ENCODE data around the gene HP.

Gene HP

DNA sequence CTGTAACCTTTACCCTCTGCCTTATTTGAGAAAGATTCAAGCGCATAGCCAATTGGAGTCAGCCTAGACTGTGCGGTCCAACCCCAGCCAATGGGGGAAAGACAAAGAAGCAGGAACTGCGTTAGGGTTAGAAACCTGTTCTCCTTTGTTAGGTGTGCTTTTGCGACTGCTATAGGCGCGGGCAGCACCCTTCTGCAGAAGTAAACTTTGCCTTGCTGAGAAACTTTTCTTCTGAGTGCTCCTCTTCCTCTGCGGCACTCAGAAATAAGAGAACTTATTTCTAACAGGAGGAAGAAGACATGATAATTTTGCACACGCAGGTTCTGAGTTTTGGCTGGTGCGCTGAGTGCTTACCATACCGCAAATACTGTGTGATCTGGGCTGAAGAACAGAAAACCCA is 30.1 kb downstream of the HP start:
- H3K4me3 ChIP-seq (ENCODE audit: low read length in 2 of 2): no peak overlapping the region
- no peaks in the 10 kb centered on the region for H3K79me1 ChIP-seq (ENCODE audit: low read depth, low read length)
- DNase-seq (ENCODE audit: low spot score): no peak
- no peak overlapping the region for H4K8ac ChIP-seq (ENCODE audit: low read depth, low read length)
- no peak overlapping the region for H2BK15ac ChIP-seq (ENCODE audit: low read length)
- no peak overlapping the region for H4K91ac ChIP-seq (ENCODE audit: low read depth, low read length, poor library complexity)
- no peak overlapping the region for H3K9ac ChIP-seq (ENCODE audit: low read depth, low read length, poor library complexity)
- H3K27me3 ChIP-seq (ENCODE audit: control insufficient read depth in 3 of 3, insufficient read depth in 3 of 3, low read depth in 1 of 3, low read length in 3 of 3): no peaks in the 10 kb centered on the region
- H2AK5ac ChIP-seq (ENCODE audit: low read depth, low read length): no peak overlapping the region
- H3K4me1 ChIP-seq (ENCODE audit: control insufficient read depth in 2 of 2, insufficient read depth in 1 of 2, low read depth in 1 of 2, low read length in 2 of 2): no peaks in the 10 kb centered on the region
- no peak overlapping the region for H3K23ac ChIP-seq (ENCODE audit: low read depth, low read length, poor library complexity)
- H2BK5ac ChIP-seq (ENCODE audit: low read length): no peak overlapping the region
- H2AFZ ChIP-seq (ENCODE audit: low read length): no peak overlapping the region
- H2BK12ac ChIP-seq (ENCODE audit: low read length): no peak overlapping the region
- peaks cover 10 to 54% of the 10 kb centered on the region in 2 donors for H3K36me3 ChIP-seq (replicated peaks in 1 of 2; ENCODE audit: control insufficient read depth in 2 of 2, insufficient read depth in 2 of 2, low read length in 2 of 2)
- no peak overlapping the region for H3K27ac ChIP-seq (replicated peaks; ENCODE audit: low read length)
- no peak overlapping the region for H2BK120ac ChIP-seq (ENCODE audit: low read depth, low read length)
- no peak overlapping the region for H3K18ac ChIP-seq (ENCODE audit: low read length)
- no CpG with 5 or more reads among the region's 10 CpGs for WGBS, 2 donors (ENCODE audit: extremely low coverage in 2 of 2, insufficient read length in 2 of 2, insufficient replicate concordance in 1 of 2)
- no peak overlapping the region for H3K4me2 ChIP-seq (ENCODE audit: insufficient read depth, low read length, poor library complexity, severe bottlenecking)
- no peak overlapping the region for H3K14ac ChIP-seq (ENCODE audit: low read length)
- H3K4ac ChIP-seq (ENCODE audit: low read length): no peak overlapping the region
- peaks cover 6 to 18% of the 10 kb centered on the region in 2 donors for H3K9me3 ChIP-seq (replicated peaks in 1 of 2; ENCODE audit: control insufficient read depth in 2 of 2, insufficient read depth in 1 of 2, low read depth in 1 of 2, low read length in 2 of 2)

DNA sequence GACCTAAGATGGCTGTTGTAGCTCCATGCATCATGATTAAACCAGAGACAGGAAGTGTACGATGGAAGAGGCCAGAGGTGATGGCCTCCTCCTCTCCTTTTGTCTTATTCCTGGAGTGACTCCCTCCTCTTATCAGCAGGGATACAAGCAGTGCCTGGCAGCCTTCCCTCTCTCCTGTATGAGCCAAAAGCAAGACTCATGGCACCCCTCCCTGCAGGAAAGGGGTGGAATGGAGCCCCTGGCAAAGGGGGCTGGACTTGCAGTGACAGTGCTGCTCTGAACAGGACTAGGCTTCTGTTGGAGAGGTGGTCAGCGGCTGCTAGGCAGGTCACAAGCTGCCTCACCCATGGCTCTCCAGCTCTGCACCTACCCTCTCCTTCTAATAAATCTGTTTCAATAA is 30.7 kb downstream of the HP start:
- no CpG with 5 or more reads among the region's 2 CpGs for WGBS, 2 donors (ENCODE audit: extremely low coverage in 2 of 2, insufficient read length in 2 of 2, insufficient replicate concordance in 1 of 2)
- no peak overlapping the region for H4K8ac ChIP-seq (ENCODE audit: low read depth, low read length)

DNA sequence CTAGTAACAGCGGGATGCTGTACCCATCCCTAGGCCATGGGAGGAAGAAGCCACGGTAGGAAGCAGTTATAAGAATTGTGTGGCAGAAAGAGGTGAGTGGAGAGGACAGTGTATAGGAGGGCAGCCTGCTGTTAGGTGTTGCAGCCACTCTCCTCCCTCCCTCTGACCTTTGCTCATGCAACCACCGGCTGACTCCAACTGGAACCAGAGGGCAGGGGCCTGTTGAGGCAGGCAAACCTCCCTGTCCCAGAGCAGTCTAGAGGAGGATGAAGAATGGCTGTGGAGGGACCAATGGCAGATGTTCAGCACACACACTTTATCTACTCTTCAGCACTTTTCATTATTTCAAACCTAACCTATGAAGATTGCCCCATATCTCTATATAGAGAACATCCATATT is 36.9 kb downstream of the HP start:
- Histone ChIP-seq H2AK5ac (ENCODE audit: low read depth, low read length) (no peak overlapping the region), H3K14ac (ENCODE audit: low read length) (no peak overlapping the region), H3K4me3 (ENCODE audit: low read length in 2 of 2) (peak overlapping the region in 1 of 2 donors; percentile 3), H2BK12ac (ENCODE audit: low read length) (no peak overlapping the region), H2AFZ (ENCODE audit: low read length) (no peak overlapping the region), H3K9me3 (replicated peaks in 1 of 2; ENCODE audit: control insufficient read depth in 2 of 2, insufficient read depth in 1 of 2, low read depth in 1 of 2, low read length in 2 of 2) (no peaks in the 10 kb centered on the region), H3K23ac (ENCODE audit: low read depth, low read length, poor library complexity) (no peak overlapping the region), H3K27me3 (ENCODE audit: control insufficient read depth in 3 of 3, insufficient read depth in 3 of 3, low read depth in 1 of 3, low read length in 3 of 3) (no peaks in the 10 kb centered on the region), H4K91ac (ENCODE audit: low read depth, low read length, poor library complexity) (no peak overlapping the region), H3K36me3 (replicated peaks in 1 of 2; ENCODE audit: control insufficient read depth in 2 of 2, insufficient read depth in 2 of 2, low read length in 2 of 2) (peaks cover 13 to 59% of the 10 kb centered on the region in 2 donors), H2BK120ac (ENCODE audit: low read depth, low read length) (no peak overlapping the region), H4K8ac (ENCODE audit: low read depth, low read length) (no peak overlapping the region), H3K9ac (ENCODE audit: low read depth, low read length, poor library complexity) (no peak overlapping the region), H2BK5ac (ENCODE audit: low read length) (no peak overlapping the region), H3K4me2 (ENCODE audit: insufficient read depth, low read length, poor library complexity, severe bottlenecking) (no peak overlapping the region), H3K27ac (replicated peaks; ENCODE audit: low read length) (no peak overlapping the region), H3K79me1 (ENCODE audit: low read depth, low read length) (peaks cover 5% of the 10 kb centered on the region), H2BK15ac (ENCODE audit: low read length) (no peak overlapping the region), H3K4me1 (ENCODE audit: control insufficient read depth in 2 of 2, insufficient read depth in 1 of 2, low read depth in 1 of 2, low read length in 2 of 2) (peaks cover 4 to 10% of the 10 kb centered on the region in 2 donors), H3K4ac (ENCODE audit: low read length) (no peak overlapping the region), H3K18ac (ENCODE audit: low read length) (no peak overlapping the region)
- WGBS, 2 donors (ENCODE audit: extremely low coverage in 2 of 2, insufficient read length in 2 of 2, insufficient replicate concordance in 1 of 2): no CpG with 5 or more reads among the region's 3 CpGs
- DNase-seq (ENCODE audit: low spot score): no peak

More for the DNA sequence above, 30.7 kb downstream of the HP start:
- H3K36me3 ChIP-seq (replicated peaks in 1 of 2; ENCODE audit: control insufficient read depth in 2 of 2, insufficient read depth in 2 of 2, low read length in 2 of 2): peaks cover 13 to 60% of the 10 kb centered on the region in 2 donors
- no peak overlapping the region for H4K91ac ChIP-seq (ENCODE audit: low read depth, low read length, poor library complexity)
- H3K14ac ChIP-seq (ENCODE audit: low read length): no peak overlapping the region
- H2AK5ac ChIP-seq (ENCODE audit: low read depth, low read length): no peak overlapping the region
- H3K9me3 ChIP-seq (replicated peaks in 1 of 2; ENCODE audit: control insufficient read depth in 2 of 2, insufficient read depth in 1 of 2, low read depth in 1 of 2, low read length in 2 of 2): peaks cover 6 to 18% of the 10 kb centered on the region in 2 donors
- no peak overlapping the region for H3K4me3 ChIP-seq (ENCODE audit: low read length in 2 of 2)
- no peak for DNase-seq (ENCODE audit: low spot score)
- H3K4me1 ChIP-seq (ENCODE audit: control insufficient read depth in 2 of 2, insufficient read depth in 1 of 2, low read depth in 1 of 2, low read length in 2 of 2): no peaks in the 10 kb centered on the region
- no peak overlapping the region for H2BK5ac ChIP-seq (ENCODE audit: low read length)
- no peak overlapping the region for H2BK120ac ChIP-seq (ENCODE audit: low read depth, low read length)
- H2BK12ac ChIP-seq (ENCODE audit: low read length): no peak overlapping the region
- H3K23ac ChIP-seq (ENCODE audit: low read depth, low read length, poor library complexity): no peak overlapping the region
- H2BK15ac ChIP-seq (ENCODE audit: low read length): no peak overlapping the region
- H3K27me3 ChIP-seq (ENCODE audit: control insufficient read depth in 3 of 3, insufficient read depth in 3 of 3, low read depth in 1 of 3, low read length in 3 of 3): no peaks in the 10 kb centered on the region
- no peak overlapping the region for H3K9ac ChIP-seq (ENCODE audit: low read depth, low read length, poor library complexity)
- H3K4ac ChIP-seq (ENCODE audit: low read length): no peak overlapping the region
- H2AFZ ChIP-seq (ENCODE audit: low read length): no peak overlapping the region
- H3K27ac ChIP-seq (replicated peaks; ENCODE audit: low read length): no peak overlapping the region
- H3K4me2 ChIP-seq (ENCODE audit: insufficient read depth, low read length, poor library complexity, severe bottlenecking): no peak overlapping the region
- H3K79me1 ChIP-seq (ENCODE audit: low read depth, low read length): no peaks in the 10 kb centered on the region
- H3K18ac ChIP-seq (ENCODE audit: low read length): no peak overlapping the region

DNA sequence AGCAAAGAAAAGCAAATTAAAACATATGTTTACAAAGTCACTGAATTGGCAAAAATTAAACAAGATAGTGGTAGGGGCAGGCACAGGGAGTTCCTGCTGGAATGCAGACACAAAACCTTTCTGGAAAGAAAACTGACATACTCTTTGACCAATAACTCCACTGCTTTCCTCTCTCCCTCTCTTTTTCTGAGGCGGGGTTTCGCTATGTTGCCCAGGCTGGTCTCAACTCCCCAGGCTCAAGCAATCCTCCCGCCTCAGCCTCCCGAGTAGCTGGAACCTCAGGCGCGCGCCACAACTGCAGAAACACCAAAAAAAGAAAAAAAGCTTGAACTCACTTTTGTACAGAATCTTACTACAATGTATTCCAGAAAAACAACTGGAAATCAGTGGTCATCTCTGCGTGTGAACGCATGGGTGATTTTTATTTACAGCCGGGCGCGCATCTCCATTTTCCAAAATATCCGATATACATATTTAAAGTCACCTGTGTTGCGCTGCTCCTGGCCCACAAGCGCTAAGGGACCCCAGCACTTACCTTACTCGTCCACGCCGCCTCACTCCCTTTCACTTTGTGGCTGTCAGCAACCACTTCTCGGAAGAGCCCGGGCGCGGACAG is 38.6 kb downstream of the HP start:
- H3K4me2 ChIP-seq (ENCODE audit: insufficient read depth, low read length, poor library complexity, severe bottlenecking): peak overlapping the region; percentile 52
- WGBS, 2 donors (ENCODE audit: extremely low coverage in 2 of 2, insufficient read length in 2 of 2, insufficient replicate concordance in 1 of 2): no CpG with 5 or more reads among the region's 22 CpGs
- H3K36me3 ChIP-seq (replicated peaks in 1 of 2; ENCODE audit: control insufficient read depth in 2 of 2, insufficient read depth in 2 of 2, low read length in 2 of 2): peaks cover 20 to 61% of the 10 kb centered on the region in 2 donors
- peak overlapping the region; percentile 86 to 93 for H3K4me3 ChIP-seq (ENCODE audit: low read length in 2 of 2)
- no peak overlapping the region for H4K91ac ChIP-seq (ENCODE audit: low read depth, low read length, poor library complexity)
- H3K4me1 ChIP-seq (ENCODE audit: control insufficient read depth in 2 of 2, insufficient read depth in 1 of 2, low read depth in 1 of 2, low read length in 2 of 2): peaks cover 4 to 10% of the 10 kb centered on the region in 2 donors
- no peak overlapping the region for H4K8ac ChIP-seq (ENCODE audit: low read depth, low read length)
- peaks cover 5% of the 10 kb centered on the region for H3K79me1 ChIP-seq (ENCODE audit: low read depth, low read length)
- no peak overlapping the region for H2BK15ac ChIP-seq (ENCODE audit: low read length)
- peak; percentile 17 for DNase-seq (ENCODE audit: low spot score)
- H3K23ac ChIP-seq (ENCODE audit: low read depth, low read length, poor library complexity): no peak overlapping the region
- no peak overlapping the region for H2BK120ac ChIP-seq (ENCODE audit: low read depth, low read length)
- no peak overlapping the region for H2AK5ac ChIP-seq (ENCODE audit: low read depth, low read length)
- H3K9me3 ChIP-seq (replicated peaks in 1 of 2; ENCODE audit: control insufficient read depth in 2 of 2, insufficient read depth in 1 of 2, low read depth in 1 of 2, low read length in 2 of 2): no peaks in the 10 kb centered on the region
- H3K9ac ChIP-seq (ENCODE audit: low read depth, low read length, poor library complexity): no peak overlapping the region
- no peaks in the 10 kb centered on the region for H3K27me3 ChIP-seq (ENCODE audit: control insufficient read depth in 3 of 3, insufficient read depth in 3 of 3, low read depth in 1 of 3, low read length in 3 of 3)
- no peak overlapping the region for H2BK5ac ChIP-seq (ENCODE audit: low read length)
- H3K4ac ChIP-seq (ENCODE audit: low read length): no peak overlapping the region
- no peak overlapping the region for H3K14ac ChIP-seq (ENCODE audit: low read length)
- peak overlapping the region; percentile 62 for H3K18ac ChIP-seq (ENCODE audit: low read length)
- no peak overlapping the region for H2BK12ac ChIP-seq (ENCODE audit: low read length)
- H2AFZ ChIP-seq (ENCODE audit: low read length): peak overlapping the region; percentile 84
- H3K27ac ChIP-seq (replicated peaks; ENCODE audit: low read length): peak overlapping the region; percentile 67

Data from neuronal stem cell (in vitro differentiated cells).